VCaP (cell line): Measurements from ENCODE around the gene TMEM109.

Experiments used
- H3K27ac ChIP-seq: fragments of 450-650 bp; 2 replicates; pipeline ENCODE4 v1.5.1; 2017
- CTCF ChIP-seq: fragments of 450-650 bp; conservative IDR thresholded peaks from 2 replicates; pipeline ENCODE4 v1.5.1; 2017; ENCODE audit warnings: mild to moderate bottlenecking, moderate library complexity

The TMEM109 gene

GRCh38 chr11:60913793-60914632, at the start of gene TMEM109:
Gene TMEM109, plus strand, starts transcription at chr11:60914158. Its CDS starts 5,536 bp downstream, at chr11:60919694.
- TF ChIP-seq CTCF: no peak
- H3K27ac ChIP-seq: peak within 1 kb of the TSS; percentile 90

GRCh38 chr11:60864856-60865513, 49.0 kb upstream of the TMEM109 start:
- no peak overlapping the region for H3K27ac ChIP-seq
- TF ChIP-seq CTCF: no peak

GRCh38 chr11:60866911-60867870, 46.8 kb upstream of the TMEM109 start, which contains the start of gene ZP1:
Gene ZP1, plus strand, starts transcription at chr11:60867542. Its CDS starts 20 bp downstream, at chr11:60867562.
- TF ChIP-seq CTCF: no peak
- H3K27ac ChIP-seq: peak within 1 kb of the TSS; percentile 76

GRCh38 chr11:60867871-60868681, 45.9 kb upstream of the TMEM109 start:
- TF ChIP-seq CTCF: no peak
- peak overlapping the region; percentile 76 for H3K27ac ChIP-seq

GRCh38 chr11:60868682-60869450, 45.1 kb upstream of the TMEM109 start:
- no peak overlapping the region for H3K27ac ChIP-seq
- no peak for TF ChIP-seq CTCF

- H3K27ac ChIP-seq: no peak overlapping the region
- TF ChIP-seq CTCF: no peak
Observed at GRCh38 chr11:60869451-60869825, 44.5 kb upstream of the TMEM109 start.
